Measurements from ENCODE around the gene TRRAP. TPM values are rescaled to one million over a fixed set of nuclear protein-coding genes. Genes with fewer than 3 reads are reported as not detected.
"Not testable (repeated sequence)": the region's sequence is repeated elsewhere in the genome, so short reads cannot be mapped to it uniquely, and the experiment has no call there.

Gene TRRAP
- total RNA-seq, 2 experiments from 2014 or later: 45.5 to 48.2 TPM

GRCh38 chr7:98869597-98870120 is 8.7 kb upstream of the TRRAP start, which contains the start of gene TMEM130:
TMEM130 (minus strand) TSS chr7:98870014; CDS start chr7:98869861, 153 bp downstream.
- peak within 1 kb of the TSS; percentile 65 for H3K4me3 Mint-ChIP-seq
- DNase-seq (no peak), ATAC-seq (peak; percentile 15)
- no peaks in the 10 kb centered on the region for H3K9me3 Mint-ChIP-seq
- no peak for TF ChIP-seq CTCF (IDR thresholded peaks at IDR 0.05)
- no peak within 1 kb of the TSS for H3K27ac Mint-ChIP-seq
- no peaks in the 10 kb centered on the region for H3K4me1 Mint-ChIP-seq (ENCODE audit: low read depth)
- ChIA-PET POLR2A (no interaction called here), CTCF (no interaction called here)
- no peaks in the 10 kb centered on the region for H3K36me3 Mint-ChIP-seq (ENCODE audit: low read depth)
- intact Hi-C loops (cut with micrococcal nuclease): no loop called here
- H3K27me3 Mint-ChIP-seq: peaks cover 24% of the 10 kb centered on the region

GRCh38 chr7:98870121-98870651 is 8.1 kb upstream of the TRRAP start:
- H3K4me1 Mint-ChIP-seq (ENCODE audit: low read depth): no peaks in the 10 kb centered on the region
- DNase-seq: peak; percentile 79
- ChIA-PET POLR2A (no interaction called here), CTCF (interaction anchor here (1.4 kb wide), 1 partner anchor 9 kb away, joined by 3 read pairs; no protein-coding TSS in a partner anchor)
- intact Hi-C loops (cut with micrococcal nuclease): no loop called here
- H3K36me3 Mint-ChIP-seq (ENCODE audit: low read depth): no peaks in the 10 kb centered on the region
- H3K4me3 Mint-ChIP-seq: peak overlapping the region; percentile 65
- ATAC-seq: peak; percentile 90
- no peak for TF ChIP-seq CTCF (IDR thresholded peaks at IDR 0.05)
- no peak overlapping the region for H3K27ac Mint-ChIP-seq
- peaks cover 21% of the 10 kb centered on the region for H3K27me3 Mint-ChIP-seq
- H3K9me3 Mint-ChIP-seq: no peaks in the 10 kb centered on the region

- H3K27me3 Mint-ChIP-seq: peaks cover 24% of the 10 kb centered on the region
- no peak for ATAC-seq
- no peak overlapping the region for H3K27ac Mint-ChIP-seq
- no peaks in the 10 kb centered on the region for H3K4me1 Mint-ChIP-seq (ENCODE audit: low read depth)
- intact Hi-C loops (cut with micrococcal nuclease): no loop called here
- H3K36me3 Mint-ChIP-seq (ENCODE audit: low read depth): no peaks in the 10 kb centered on the region
- CTCF ChIA-PET: interaction anchor here (1.3 to 1.4 kb wide), 2 partner anchors 8 to 40 kb away, joined by 3 to 7 read pairs; no protein-coding TSS in a partner anchor
- TF ChIP-seq CTCF (IDR thresholded peaks at IDR 0.05): no peak
- no peaks in the 10 kb centered on the region for H3K9me3 Mint-ChIP-seq
- peak overlapping the region; percentile 65 for H3K4me3 Mint-ChIP-seq
- no peak for DNase-seq
- POLR2A ChIA-PET: no interaction called here
These were observed 7.4 kb upstream of the TRRAP start for GRCh38 chr7:98870807-98871491.

- H3K36me3 Mint-ChIP-seq (ENCODE audit: low read depth): no peaks in the 10 kb centered on the region
- ChIA-PET CTCF (interaction anchor here (0.6 to 1.9 kb wide), 8 partner anchors 9 to 459 kb away, joined by 3 to 8 read pairs (median 4); no protein-coding TSS in a partner anchor), POLR2A (no interaction called here)
- no peaks in the 10 kb centered on the region for H3K4me1 Mint-ChIP-seq (ENCODE audit: low read depth)
- intact Hi-C loops (cut with micrococcal nuclease): no loop called here
- H3K4me3 Mint-ChIP-seq: no peak overlapping the region
- DNase-seq (peak; percentile 50), ATAC-seq (peak; percentile 46)
- H3K27me3 Mint-ChIP-seq: peaks cover 24% of the 10 kb centered on the region
- peak; percentile 52 for TF ChIP-seq CTCF (IDR thresholded peaks at IDR 0.05)
- H3K27ac Mint-ChIP-seq: no peak overlapping the region
- H3K9me3 Mint-ChIP-seq: no peaks in the 10 kb centered on the region
These were observed 5.9 kb upstream of the TRRAP start for GRCh38 chr7:98872328-98872924.

- ATAC-seq; H3K4me3 Mint-ChIP-seq; H3K36me3 Mint-ChIP-seq (ENCODE audit: low read depth); intact Hi-C loops (cut with micrococcal nuclease); DNase-seq; H3K4me1 Mint-ChIP-seq (ENCODE audit: low read depth); H3K9me3 Mint-ChIP-seq; H3K27ac Mint-ChIP-seq; POLR2A ChIA-PET: not testable (repeated sequence)
- H3K27me3 Mint-ChIP-seq: peaks cover 19% of the 10 kb centered on the region
- CTCF ChIA-PET: interaction anchor here (1.2 to 1.3 kb wide), 2 partner anchors 10 to 42 kb away, joined by 3 read pairs; no protein-coding TSS in a partner anchor
These were observed 4.7 kb upstream of the TRRAP start for GRCh38 chr7:98873610-98874009.
